GM23338 (cell line): Measurements from ENCODE around the gene OR52A1.

Source experiments
- CREB1 ChIP-seq: fragments of 250-450 bp; sonication (Bioruptor Pico); IDR thresholded peaks from 2 replicates; pipeline ENCODE4 v1.5.0; 2020; ENCODE audit warnings: low read depth, mild to moderate bottlenecking, moderate library complexity
- CTCF ChIP-seq, 2 experiments: fragments of 200-600 bp in 1 of 2; sonication (generic) in 1 of 2; conservative IDR thresholded peaks; 2 replicates each; pipeline versions ENCODE4 v1.5.1 to v1.6.1; 2016 to 2017; ENCODE audit warnings: antibody characterized with exemption in 2 of 2, low read depth in 2 of 2, mild to moderate bottlenecking in 2 of 2, moderate library complexity in 1 of 2
- ETS1 ChIP-seq: IDR thresholded peaks from 2 replicates; pipeline ENCODE4 v1.6.1; 2016; ENCODE audit warnings: antibody characterized with exemption
- EZH2 ChIP-seq: fragments of 200-600 bp; sonication (generic); IDR thresholded peaks from one replicate; pipeline ENCODE4 v1.8.0; 2017; ENCODE audit warnings: antibody characterized with exemption, mild to moderate bottlenecking, low read depth; ENCODE audit not compliant: unreplicated experiment
- EZH2phosphoT487 ChIP-seq: fragments of 200-600 bp; sonication (generic); IDR thresholded peaks from one replicate; pipeline ENCODE4 v1.8.1; 2018; ENCODE audit warnings: antibody characterized with exemption; ENCODE audit not compliant: unreplicated experiment
- JUNB ChIP-seq: IDR thresholded peaks from one replicate; pipeline ENCODE4 v1.6.1; 2016; ENCODE audit warnings: antibody characterized with exemption; ENCODE audit not compliant: unreplicated experiment
- NANOG ChIP-seq: IDR thresholded peaks from 2 replicates; pipeline ENCODE4 v1.6.1; 2016; ENCODE audit warnings: antibody characterized with exemption, borderline replicate concordance
- POLR2AphosphoS5 ChIP-seq: IDR thresholded peaks from 2 replicates; pipeline ENCODE4 v1.6.1; 2016; ENCODE audit warnings: antibody characterized with exemption, low read depth
- REST ChIP-seq: IDR thresholded peaks from one replicate; pipeline ENCODE4 v1.6.1; 2018; ENCODE audit warnings: antibody characterized with exemption; ENCODE audit not compliant: unreplicated experiment
- STAT1 ChIP-seq: IDR thresholded peaks from one replicate; pipeline ENCODE4 v1.6.1; 2016; ENCODE audit warnings: antibody characterized with exemption; ENCODE audit not compliant: unreplicated experiment
- ZNF114 ChIP-seq: fragments of 250-450 bp; sonication (Bioruptor Pico); IDR thresholded peaks from 2 replicates; pipeline ENCODE4 v1.5.0; 2020; ENCODE audit warnings: mild to moderate bottlenecking, moderate library complexity
- ZNF331 ChIP-seq: fragments of 250-450 bp; sonication (Bioruptor Pico); IDR thresholded peaks from 2 replicates; pipeline ENCODE4 v1.5.0; 2020; ENCODE audit warnings: low read depth, mild to moderate bottlenecking, moderate library complexity
- ZNF462 ChIP-seq: fragments of 250-450 bp; sonication (Bioruptor Pico); IDR thresholded peaks from 2 replicates; pipeline ENCODE4 v1.5.0; 2020; ENCODE audit warnings: mild to moderate bottlenecking, moderate library complexity

GRCh38 chr11:5137014-5137413 lies 17.5 kb downstream of the OR52A1 start:
- TF ChIP-seq CTCF (conservative IDR thresholded peaks at IDR 0.05; ENCODE audit: low read depth in 2 of 2) (no peak), EZH2phosphoT487 (no peak), EZH2 (no peak), POLR2AphosphoS5 (no peak), CREB1 (CRISPR knock-in tag) (no peak), REST (no peak), ZNF114 (no peak), NANOG (no peak), STAT1 (no peak), ETS1 (no peak), ZNF331 (no peak), JUNB (no peak), ZNF462 (no peak)
